BLaER1 treated with 17β-estradiol and CSF1 and Interleukin-3, amounts not matched to agents 10 nM and 100 nM (cell line): Measurements from ENCODE around the gene ATXN7L1.
"Not testable (repeated sequence)": the region's sequence is repeated elsewhere in the genome, so short reads cannot be mapped to it uniquely, and the experiment has no call there.

Source experiments
- H3K27ac ChIP-seq, 11 experiments: shearing (Covaris generic); formaldehyde crosslinking; 2 replicates each; pipeline ENCODE4 v1.8.1; 2022
- H3K27me3 ChIP-seq, 11 experiments: shearing (Covaris generic); formaldehyde crosslinking; 2 replicates each; pipeline ENCODE4 v1.8.1; 2022
- H3K36me3 ChIP-seq, 11 experiments: shearing (Covaris generic); formaldehyde crosslinking; 2 replicates each; pipeline ENCODE4 v1.8.1; 2022
- H3K4me1 ChIP-seq, 10 experiments: shearing (Covaris generic); formaldehyde crosslinking; 2 replicates each; pipeline ENCODE4 v1.8.1; 2022
- H3K4me2 ChIP-seq, 11 experiments: shearing (Covaris generic); formaldehyde crosslinking; 2 replicates each; pipeline ENCODE4 v1.8.1; 2022
- H3K4me3 ChIP-seq, 10 experiments: shearing (Covaris generic); formaldehyde crosslinking; 2 replicates each; pipeline ENCODE4 v1.8.1; 2022
- H3K9ac ChIP-seq, 11 experiments: shearing (Covaris generic); formaldehyde crosslinking; 2 replicates each; pipeline ENCODE4 v1.8.1; 2022
- H3K9me3 ChIP-seq, 11 experiments: shearing (Covaris generic); formaldehyde crosslinking; replicated peaks in 1 of 11; 2 replicates each; pipeline ENCODE4 v1.8.1; 2022
- H4K20me1 ChIP-seq, 11 experiments: shearing (Covaris generic); formaldehyde crosslinking; 2 replicates each; pipeline ENCODE4 v1.8.1; 2022
- Cebpa-rat ChIP-seq, 11 experiments: shearing (Covaris generic); IDR thresholded peaks; 2 replicates each; pipeline ENCODE4 v1.8.1; 2022

Gene ATXN7L1

GRCh38 chr7:105894131-105894530 lies 17.7 kb upstream of the ATXN7L1 start:
- H3K27me3 ChIP-seq = no peaks in the 10 kb centered on the region

GRCh38 chr7:105892387-105892786 lies 16.0 kb upstream of the ATXN7L1 start:
- Histone ChIP-seq H3K27me3 (no peaks in the 10 kb centered on the region), H3K27ac (no peak overlapping the region), H3K4me2 (no peak overlapping the region), H3K9me3 (no peaks in the 10 kb centered on the region), H3K36me3 (no peaks in the 10 kb centered on the region), H3K4me1 (no peaks in the 10 kb centered on the region), H4K20me1 (no peaks in the 10 kb centered on the region), H3K4me3 (no peak overlapping the region), H3K9ac (no peak overlapping the region)
- TF ChIP-seq Cebpa-rat (IDR thresholded peaks at IDR 0.05) = no peak

More at GRCh38 chr7:105894131-105894530, 17.7 kb upstream of the ATXN7L1 start:
- Histone ChIP-seq H3K9ac (no peak overlapping the region), H3K9me3 (no peaks in the 10 kb centered on the region), H3K4me2 (no peak overlapping the region), H4K20me1 (no peaks in the 10 kb centered on the region), H3K4me3 (no peak overlapping the region), H3K36me3 (no peaks in the 10 kb centered on the region), H3K27ac (no peak overlapping the region), H3K4me1 (no peaks in the 10 kb centered on the region)
- TF ChIP-seq Cebpa-rat (IDR thresholded peaks at IDR 0.05) = no peak

GRCh38 chr7:105890290-105890997 lies 14.0 kb upstream of the ATXN7L1 start:
- H3K4me2 ChIP-seq = no peak overlapping the region
- H3K36me3 ChIP-seq = no peaks in the 10 kb centered on the region
- H3K4me3 ChIP-seq = no peak overlapping the region
- no peak for TF ChIP-seq Cebpa-rat (IDR thresholded peaks at IDR 0.05)
- no peaks in the 10 kb centered on the region for H4K20me1 ChIP-seq
- no peak overlapping the region for H3K9ac ChIP-seq
- H3K9me3 ChIP-seq = no peaks in the 10 kb centered on the region
- H3K27me3 ChIP-seq = no peaks in the 10 kb centered on the region
- H3K27ac ChIP-seq = no peak overlapping the region
- peaks cover 0 to 5% (median 3%) of the 10 kb centered on the region in 10 experiments; a peak in 9 of 20 replicates for H3K4me1 ChIP-seq

- TF ChIP-seq Cebpa-rat (IDR thresholded peaks at IDR 0.05) = no peak
- H3K9me3 ChIP-seq = peaks cover 0 to 7% (median 0%) of the 10 kb centered on the region in 11 experiments; a peak in 7 of 22 replicates
- H3K36me3 ChIP-seq = no peaks in the 10 kb centered on the region
- H3K27ac ChIP-seq = no peak overlapping the region
- no peak overlapping the region for H3K9ac ChIP-seq
- no peak overlapping the region for H3K4me3 ChIP-seq
- no peaks in the 10 kb centered on the region for H4K20me1 ChIP-seq
- H3K4me1 ChIP-seq = peaks cover 0 to 8% (median 5%) of the 10 kb centered on the region in 10 experiments; a peak in 9 of 20 replicates
- no peaks in the 10 kb centered on the region for H3K27me3 ChIP-seq
- no peak overlapping the region for H3K4me2 ChIP-seq
Observed at GRCh38 chr7:105887569-105888189, 11.3 kb upstream of the ATXN7L1 start.

- no peak for TF ChIP-seq Cebpa-rat (IDR thresholded peaks at IDR 0.05)
- H3K9me3 ChIP-seq = peaks cover 0 to 11% (median 0%) of the 10 kb centered on the region in 11 experiments; a peak in 7 of 22 replicates
- H3K27ac ChIP-seq = no peak overlapping the region
Observed at GRCh38 chr7:105886776-105887175, 10.4 kb upstream of the ATXN7L1 start.

GRCh38 chr7:105885387-105886111 lies 9.2 kb upstream of the ATXN7L1 start:
- peaks cover 0 to 8% (median 5%) of the 10 kb centered on the region in 10 experiments; a peak in 9 of 20 replicates for H3K4me1 ChIP-seq
- no peak overlapping the region for H3K9ac ChIP-seq
- H4K20me1 ChIP-seq = no peaks in the 10 kb centered on the region
- no peak overlapping the region for H3K4me3 ChIP-seq
- peak overlapping the region in 4 of 11 experiments; percentile 9 to 35 (median 21); a peak in 5 of 22 replicates for H3K4me2 ChIP-seq
- TF ChIP-seq Cebpa-rat (IDR thresholded peaks at IDR 0.05) = no peak
- H3K27me3 ChIP-seq = no peaks in the 10 kb centered on the region
- H3K36me3 ChIP-seq = no peaks in the 10 kb centered on the region
- peaks cover 0 to 11% (median 0%) of the 10 kb centered on the region in 11 experiments; a peak in 7 of 22 replicates for H3K9me3 ChIP-seq
- no peak overlapping the region for H3K27ac ChIP-seq

More at GRCh38 chr7:105886776-105887175, 10.4 kb upstream of the ATXN7L1 start:
- no peak overlapping the region for H3K9ac ChIP-seq
- H3K4me1 ChIP-seq = peaks cover 0 to 8% (median 5%) of the 10 kb centered on the region in 10 experiments; a peak in 9 of 20 replicates
- H3K4me3 ChIP-seq = no peak overlapping the region
- H3K4me2 ChIP-seq = no peak overlapping the region
- no peaks in the 10 kb centered on the region for H3K27me3 ChIP-seq
- H3K36me3 ChIP-seq = no peaks in the 10 kb centered on the region
- no peaks in the 10 kb centered on the region for H4K20me1 ChIP-seq

GRCh38 chr7:105883179-105883578 lies 6.8 kb upstream of the ATXN7L1 start:
- not testable (repeated sequence) for H3K36me3 ChIP-seq, H3K4me3 ChIP-seq, H3K9ac ChIP-seq, H3K4me2 ChIP-seq, H4K20me1 ChIP-seq, H3K27ac ChIP-seq
- H3K9me3 ChIP-seq = peaks cover 0 to 11% (median 0%) of the 10 kb centered on the region in 11 experiments; a peak in 7 of 22 replicates
- peaks cover 0 to 11% (median 8%) of the 10 kb centered on the region in 10 experiments; a peak in 14 of 20 replicates for H3K4me1 ChIP-seq
- H3K27me3 ChIP-seq = peaks cover 6 to 15% (median 11%) of the 10 kb centered on the region in 11 experiments

GRCh38 chr7:105881439-105881838 lies 5.0 kb upstream of the ATXN7L1 start:
- Histone ChIP-seq H3K4me1 (peaks cover 0 to 25% (median 21%) of the 10 kb centered on the region in 10 experiments; a peak in 16 of 20 replicates), H3K9me3 (peaks cover 0 to 11% (median 0%) of the 10 kb centered on the region in 11 experiments; a peak in 7 of 22 replicates), H3K27me3 (peaks cover 22 to 31% (median 28%) of the 10 kb centered on the region in 11 experiments), H3K9ac (no peak overlapping the region), H3K4me3 (no peak overlapping the region), H3K27ac (no peak overlapping the region), H3K4me2 (no peak overlapping the region), H4K20me1 (no peaks in the 10 kb centered on the region), H3K36me3 (no peaks in the 10 kb centered on the region)
- TF ChIP-seq Cebpa-rat (IDR thresholded peaks at IDR 0.05) = no peak
